Fibroblast of skin of scalp (primary cell): ENCODE results near the gene DNTTIP2. TPM values are rescaled to one million over a fixed set of nuclear protein-coding genes. Genes with fewer than 3 reads are reported as not detected.
"Not testable (repeated sequence)": the region's sequence is repeated elsewhere in the genome, so short reads cannot be mapped to it uniquely, and the experiment has no call there.

ENCODE experiments used
- DNase-seq: peaks from one replicate; pipeline ENCODE4 v3.0.0-alpha.2; 2013
- polyA plus RNA-seq, 2 experiments: library from polyadenylated mRNA; unstranded; fragments of 120-200 nt; gene quantifications; one replicate each; pipeline ENCODE4 v1.2.1, GENCODE V29; 2013; ENCODE audit not compliant: insufficient read length in 2 of 2

The DNTTIP2 gene
- polyA plus RNA-seq (2013, experiment 1 of 2; ENCODE audit: insufficient read length), result 40.1 TPM
- 45.6 TPM for polyA plus RNA-seq (2013, experiment 2 of 2; ENCODE audit: insufficient read length)

DNA sequence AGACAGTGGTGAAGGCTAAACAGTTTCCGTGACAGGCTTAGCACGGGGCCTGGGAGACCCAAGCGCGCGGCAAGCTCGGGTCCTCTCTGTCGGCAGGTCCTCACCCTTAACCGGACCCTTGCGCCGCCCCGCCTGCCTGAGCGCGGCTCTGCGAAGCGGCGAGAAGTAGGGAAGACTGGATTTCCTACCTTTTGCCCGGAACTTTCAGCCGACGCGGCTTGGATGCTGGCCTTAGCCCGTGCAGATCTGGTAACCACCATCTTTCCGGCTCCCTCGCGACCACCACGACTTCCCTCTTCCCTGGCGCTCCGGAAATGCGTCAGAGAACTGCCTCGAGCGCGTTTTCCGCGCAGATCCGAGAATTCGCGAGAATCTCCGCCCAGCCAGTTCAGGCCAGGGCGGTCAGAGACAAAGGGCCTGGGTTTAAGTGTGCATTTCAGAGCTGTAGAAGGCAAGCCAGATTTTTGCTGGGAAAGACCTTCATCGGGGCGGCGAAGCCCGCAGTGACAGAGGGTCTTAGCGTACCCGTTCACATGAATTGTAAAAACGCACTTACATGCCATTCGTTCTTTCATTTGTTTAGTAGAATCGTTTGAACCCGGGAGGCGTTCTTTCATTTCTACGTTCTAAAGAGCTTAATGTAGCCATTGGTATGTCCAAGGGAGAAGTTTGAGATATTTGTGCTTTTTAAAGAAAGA lies at the start of gene DNTTIP2:
DNTTIP2 (minus strand) TSS at position 318 of the 698 bp plus-strand sequence; CDS start at position 260, 58 bp downstream.
- peak; percentile 93 for DNase-seq

- no peak for DNase-seq
These were observed 46.2 kb upstream of the DNTTIP2 start for GRCh38 chr1:93925206-93925605.

DNA sequence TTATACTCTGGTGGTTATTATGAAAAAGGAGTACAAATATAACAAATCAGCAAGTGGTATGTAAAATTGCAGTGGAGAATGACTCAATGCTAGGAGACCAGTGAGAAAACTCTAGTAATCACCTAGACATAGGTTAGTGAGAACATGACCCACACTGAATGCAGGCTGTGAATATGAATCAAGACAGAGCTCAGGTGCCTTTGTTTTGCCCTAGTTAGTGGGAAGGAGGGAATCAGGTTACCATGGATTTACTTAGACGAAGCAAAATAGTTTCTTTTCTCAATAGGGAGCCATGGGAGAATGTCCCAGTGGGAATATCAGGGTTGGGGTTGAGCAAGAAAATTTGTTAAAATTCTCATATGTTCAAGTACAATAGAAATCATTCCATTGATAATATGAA lies 40.8 kb upstream of the DNTTIP2 start:
- no peak for DNase-seq

DNA sequence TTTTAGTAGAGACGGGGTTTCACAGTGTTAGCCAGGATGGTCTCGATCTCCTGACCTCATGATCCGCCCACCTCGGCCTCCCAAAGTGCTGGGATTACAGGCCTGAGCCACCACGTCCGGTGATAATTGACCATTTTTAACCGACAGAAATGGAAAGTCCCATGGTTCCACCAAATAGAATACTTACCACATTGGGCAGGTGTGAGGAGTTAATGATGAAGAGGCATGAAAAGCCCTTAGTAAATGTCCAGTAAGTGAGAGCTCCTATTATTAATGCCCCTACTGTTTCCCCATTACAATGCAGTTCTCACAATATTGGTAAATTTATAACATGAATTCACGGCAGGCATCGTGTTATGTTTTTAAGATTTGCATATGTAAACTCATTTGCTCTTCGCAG lies 38.3 kb upstream of the DNTTIP2 start:
- DNase-seq, result no peak

- DNase-seq, result not testable (repeated sequence)
These were observed 31.9 kb upstream of the DNTTIP2 start for GRCh38 chr1:93910880-93911279.

- DNase-seq, result no peak
These were observed 31.3 kb upstream of the DNTTIP2 start for GRCh38 chr1:93910305-93910704.

GRCh38 chr1:93909146-93910050 lies 30.4 kb upstream of the DNTTIP2 start, which contains the start of gene GCLM:
Gene GCLM (minus strand): TSS chr1:93909430. CDS start chr1:93909163, 267 bp downstream.
- DNase-seq, result peak; percentile 95

- peak; percentile 4 for DNase-seq
These were observed 29.6 kb upstream of the DNTTIP2 start for GRCh38 chr1:93908394-93909145.

GRCh38 chr1:93907718-93908117 lies 28.7 kb upstream of the DNTTIP2 start:
- peak; percentile 53 for DNase-seq

- no peak for DNase-seq
These were observed 27.5 kb upstream of the DNTTIP2 start for GRCh38 chr1:93906480-93906879.

GRCh38 chr1:93905734-93906133 lies 26.7 kb upstream of the DNTTIP2 start:
- DNase-seq, result peak; percentile 18

DNA sequence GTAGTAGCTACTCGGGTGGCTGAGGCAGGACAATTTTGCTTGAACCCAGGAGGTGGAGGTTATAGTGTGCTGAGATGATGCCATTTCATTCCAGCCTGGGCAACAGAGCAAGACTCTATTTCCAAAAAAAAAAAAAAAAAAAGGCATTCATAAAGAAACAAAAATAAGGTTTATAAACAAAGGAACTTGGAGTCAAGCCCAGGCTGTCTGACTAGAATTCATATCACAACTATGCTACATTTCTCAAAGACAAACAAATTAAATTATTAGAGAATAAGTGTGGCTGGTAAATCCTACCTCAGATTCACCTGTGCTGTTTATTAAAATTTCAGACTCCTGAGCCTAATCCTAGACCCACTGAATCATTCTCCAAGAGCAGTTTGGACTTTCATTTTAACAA lies 26.0 kb upstream of the DNTTIP2 start:
- peak; percentile 14 for DNase-seq

GRCh38 chr1:93904228-93904627 lies 25.2 kb upstream of the DNTTIP2 start:
- no peak for DNase-seq

DNA sequence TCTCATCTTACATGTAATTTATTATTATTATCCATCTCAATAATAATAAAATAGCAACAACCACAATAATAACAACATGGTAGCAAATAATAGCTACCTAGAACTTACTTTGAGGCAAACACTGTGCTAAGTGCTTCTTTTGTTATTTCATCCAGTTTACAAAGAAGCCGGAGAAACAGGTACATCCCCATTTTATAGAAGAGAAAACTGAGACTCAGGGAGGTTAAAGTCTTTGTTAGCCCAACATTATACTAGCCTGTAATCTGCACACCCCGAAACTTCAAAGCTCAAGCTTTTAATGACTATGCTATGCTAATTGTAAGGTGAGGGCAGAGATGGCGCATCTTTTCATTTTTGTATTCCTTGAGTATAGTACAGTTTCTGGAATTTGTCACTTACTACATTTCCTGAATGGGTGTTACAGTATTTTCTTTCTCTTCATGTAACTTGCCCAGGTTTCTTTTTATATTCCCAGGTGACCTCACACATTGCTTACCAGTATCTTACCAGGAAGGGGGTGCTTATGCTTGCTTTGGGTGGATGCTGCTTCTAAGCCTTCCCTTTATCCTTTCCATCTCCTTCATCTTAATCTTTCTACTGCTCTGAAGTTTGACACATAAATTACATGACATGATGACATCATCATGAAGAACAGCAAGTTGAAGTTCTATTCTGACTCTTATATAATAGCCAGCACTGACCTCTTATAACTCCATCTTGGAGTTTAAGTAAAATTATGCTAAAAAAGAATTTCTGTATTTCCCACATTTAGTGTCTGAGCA lies 21.9 kb upstream of the DNTTIP2 start:
- DNase-seq, result no peak

- DNase-seq, result no peak
These were observed 20.7 kb upstream of the DNTTIP2 start for GRCh38 chr1:93899543-93900207.

GRCh38 chr1:93888900-93889299 lies 9.9 kb upstream of the DNTTIP2 start:
- DNase-seq, result no peak

- no peak for DNase-seq
These were observed 3.3 kb upstream of the DNTTIP2 start for GRCh38 chr1:93882269-93882668.

DNA sequence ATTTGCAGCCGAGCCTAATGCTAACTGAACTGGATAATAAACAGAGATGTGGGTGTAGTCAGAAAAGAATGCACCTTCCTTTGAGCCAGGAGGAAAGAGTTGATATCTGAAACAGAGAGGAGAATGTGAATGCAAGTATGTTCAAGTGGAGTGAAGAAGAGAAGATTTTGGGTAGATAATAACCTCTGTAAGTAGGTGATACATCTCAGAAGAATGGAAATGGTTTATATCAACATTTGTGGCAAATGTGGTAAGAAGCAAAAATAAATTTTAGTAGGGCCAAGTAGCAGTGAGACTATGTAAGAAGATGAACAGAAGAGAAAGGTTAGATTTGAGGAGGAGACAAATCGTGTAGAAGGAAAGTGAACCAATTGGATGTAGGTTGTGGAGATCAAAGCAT lies 1.7 kb upstream of the DNTTIP2 start:
- no peak for DNase-seq

- peak; percentile 19 for DNase-seq
These were observed 511 bp downstream of the DNTTIP2 start for GRCh38 chr1:93878501-93878888.

DNA sequence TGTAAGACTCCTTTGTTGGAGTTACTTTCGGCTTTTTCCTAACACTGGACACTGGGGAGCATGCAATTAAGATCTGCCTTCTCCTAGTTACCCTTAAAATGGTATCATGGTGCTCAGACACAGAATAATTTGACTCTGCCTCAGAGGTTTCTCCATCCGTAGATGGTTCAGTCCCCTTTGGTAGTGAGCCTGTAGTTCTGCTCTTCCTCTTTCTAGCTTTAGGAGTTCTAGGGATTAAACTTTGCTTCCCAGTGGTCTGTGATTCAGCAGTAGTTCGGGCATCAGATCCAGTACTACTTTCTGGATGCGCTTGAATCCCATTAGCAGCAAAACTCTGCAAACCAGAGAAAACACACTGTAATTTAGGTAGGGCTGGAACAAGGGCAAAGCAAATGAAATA lies 1.5 kb downstream of the DNTTIP2 start:
- no peak for DNase-seq

DNA sequence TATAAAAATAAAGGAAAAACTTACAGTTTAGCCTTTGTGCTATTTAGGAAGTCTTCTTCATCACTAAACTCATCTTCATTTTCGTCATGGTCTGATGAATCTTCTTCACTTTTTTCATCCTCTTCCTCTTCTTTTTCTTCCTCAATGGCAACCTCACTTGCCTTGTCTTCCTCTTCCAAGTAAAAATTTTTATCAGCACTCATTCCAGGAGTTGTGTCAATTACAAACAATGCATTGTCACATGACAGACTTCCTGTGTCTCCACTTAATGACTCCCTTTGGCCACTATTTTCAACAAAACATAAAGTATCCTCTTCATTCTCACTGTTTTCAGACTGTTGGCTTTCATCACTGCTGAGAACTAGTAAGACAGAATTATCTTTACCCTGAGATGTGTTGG lies 2.8 kb downstream of the DNTTIP2 start:
- DNase-seq, result no peak
